GM21619 (cell line): ENCODE data around the gene UBE2L5.

ENCODE experiments used
- ATAC-seq: cut with Tn5 transposase; IDR thresholded peaks from one replicate; pipeline ENCODE4 v1.9.1; 2021; ENCODE audit not compliant: unreplicated experiment

Gene UBE2L5

GRCh38 chr13:30466841-30467252 lies 44.6 kb downstream of the UBE2L5 start:
- no peak for ATAC-seq

- ATAC-seq = no peak
Measured at GRCh38 chr13:30473675-30474074, 51.4 kb downstream of the UBE2L5 start.

GRCh38 chr13:30477346-30478195 lies 55.3 kb downstream of the UBE2L5 start:
- ATAC-seq = peak; percentile 92
